AG04449 (cell line): ENCODE measurements around the gene APOL6.

ENCODE experiments used
- CTCF ChIA-PET: fragments of 350-600 bp; formaldehyde crosslinking; extraction: SDS; loops from one replicate; lab custom pipeline; 2021; ENCODE audit warnings: antibody characterized with exemption; lab: Yijun Ruan, JAX
- POLR2A ChIA-PET: fragments of 400-600, 350-600 bp; formaldehyde crosslinking; extraction: SDS; loops from one replicate; lab custom pipeline; 2020; ENCODE audit warnings: antibody characterized with exemption, inconsistent platforms; lab: Yijun Ruan, JAX
- DNase-seq: peaks from one replicate; pipeline ENCODE4 v3.0.0-alpha.2; 2010; ENCODE audit warnings: low read depth, low spot score
- H3K4me3 ChIP-seq: 2 replicates; pipeline ENCODE4 v1.5.1; 2011; ENCODE audit warnings: low read depth, mild to moderate bottlenecking, control low read depth, low read length
- TF ChIP-seq, protein P1 (sequence below): IDR thresholded peaks from one replicate; pipeline ENCODE4 v1.5.1; 2011; ENCODE audit warnings: mild to moderate bottlenecking, moderate library complexity, low read length, control low read depth, inconsistent platforms; ENCODE audit not compliant: insufficient read depth; ENCODE audit errors: missing control alignments

APOL6 gene, protein sequence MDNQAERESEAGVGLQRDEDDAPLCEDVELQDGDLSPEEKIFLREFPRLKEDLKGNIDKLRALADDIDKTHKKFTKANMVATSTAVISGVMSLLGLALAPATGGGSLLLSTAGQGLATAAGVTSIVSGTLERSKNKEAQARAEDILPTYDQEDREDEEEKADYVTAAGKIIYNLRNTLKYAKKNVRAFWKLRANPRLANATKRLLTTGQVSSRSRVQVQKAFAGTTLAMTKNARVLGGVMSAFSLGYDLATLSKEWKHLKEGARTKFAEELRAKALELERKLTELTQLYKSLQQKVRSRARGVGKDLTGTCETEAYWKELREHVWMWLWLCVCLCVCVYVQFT

DNA sequence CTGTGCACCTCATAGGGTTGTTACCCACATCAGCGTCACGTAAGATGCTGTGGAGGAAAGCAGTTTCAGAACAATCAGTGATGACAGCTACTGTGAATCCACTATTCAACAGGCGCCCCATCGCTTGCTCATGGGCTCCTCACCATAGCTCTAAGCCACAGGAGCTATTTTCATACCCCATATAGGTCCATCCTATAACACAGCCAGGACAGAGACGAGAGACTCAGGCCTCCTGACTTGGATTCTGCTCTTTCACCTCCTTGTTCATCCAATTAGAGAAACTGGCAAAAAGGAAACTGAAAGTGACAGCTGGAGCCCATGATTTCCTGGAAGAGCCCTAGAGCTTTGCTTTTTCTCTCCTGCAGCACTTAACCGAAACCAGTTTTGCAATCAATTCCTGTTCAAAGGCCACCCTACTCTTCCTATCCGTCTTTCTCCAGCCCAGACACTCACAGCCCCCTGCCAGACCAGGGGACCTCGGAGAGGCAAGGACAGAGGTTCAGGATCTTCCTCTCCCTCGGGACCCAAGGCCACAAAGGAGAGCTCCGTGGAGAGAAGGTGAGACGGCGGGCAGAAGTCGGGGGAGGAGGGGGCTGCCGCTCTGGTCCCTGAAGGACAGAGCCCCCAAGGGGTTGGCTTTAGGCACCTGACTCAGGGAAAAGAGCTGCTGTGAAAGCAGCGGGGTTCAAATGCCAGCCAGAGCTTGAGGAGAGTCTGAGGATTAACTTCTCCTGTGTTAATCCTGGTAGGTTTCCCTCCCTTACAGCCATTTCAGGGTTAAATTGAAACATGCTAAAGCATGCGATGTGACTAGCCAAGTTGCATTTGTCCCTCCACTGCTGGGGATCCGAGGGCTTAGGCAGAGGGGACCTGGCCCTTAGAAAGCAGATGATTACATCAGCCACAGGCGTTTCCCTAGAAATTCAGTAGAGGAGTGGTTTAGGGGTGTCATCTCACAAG is at the start of gene APOL6:
TSS of gene APOL6 (plus strand) at position 381 of the 960 bp plus-strand sequence. CDS start 7,980 bp downstream, outside the sequence.
- POLR2A ChIA-PET, result interaction anchor here (1.2 to 1.8 kb wide), 6 partner anchors 11 to 305 kb away, joined by 3 to 7 read pairs (median 4); no protein-coding TSS in a partner anchor
- no peak for DNase-seq
- TF ChIP-seq, protein P1, sequence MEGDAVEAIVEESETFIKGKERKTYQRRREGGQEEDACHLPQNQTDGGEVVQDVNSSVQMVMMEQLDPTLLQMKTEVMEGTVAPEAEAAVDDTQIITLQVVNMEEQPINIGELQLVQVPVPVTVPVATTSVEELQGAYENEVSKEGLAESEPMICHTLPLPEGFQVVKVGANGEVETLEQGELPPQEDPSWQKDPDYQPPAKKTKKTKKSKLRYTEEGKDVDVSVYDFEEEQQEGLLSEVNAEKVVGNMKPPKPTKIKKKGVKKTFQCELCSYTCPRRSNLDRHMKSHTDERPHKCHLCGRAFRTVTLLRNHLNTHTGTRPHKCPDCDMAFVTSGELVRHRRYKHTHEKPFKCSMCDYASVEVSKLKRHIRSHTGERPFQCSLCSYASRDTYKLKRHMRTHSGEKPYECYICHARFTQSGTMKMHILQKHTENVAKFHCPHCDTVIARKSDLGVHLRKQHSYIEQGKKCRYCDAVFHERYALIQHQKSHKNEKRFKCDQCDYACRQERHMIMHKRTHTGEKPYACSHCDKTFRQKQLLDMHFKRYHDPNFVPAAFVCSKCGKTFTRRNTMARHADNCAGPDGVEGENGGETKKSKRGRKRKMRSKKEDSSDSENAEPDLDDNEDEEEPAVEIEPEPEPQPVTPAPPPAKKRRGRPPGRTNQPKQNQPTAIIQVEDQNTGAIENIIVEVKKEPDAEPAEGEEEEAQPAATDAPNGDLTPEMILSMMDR, result no peak
- H3K4me3 ChIP-seq, result peak within 1 kb of the TSS; percentile 79
- CTCF ChIA-PET, result interaction anchor here (0.9 to 1.7 kb wide), 5 partner anchors 8 to 476 kb away, joined by 3 to 4 read pairs (median 3); no protein-coding TSS in a partner anchor

DNA sequence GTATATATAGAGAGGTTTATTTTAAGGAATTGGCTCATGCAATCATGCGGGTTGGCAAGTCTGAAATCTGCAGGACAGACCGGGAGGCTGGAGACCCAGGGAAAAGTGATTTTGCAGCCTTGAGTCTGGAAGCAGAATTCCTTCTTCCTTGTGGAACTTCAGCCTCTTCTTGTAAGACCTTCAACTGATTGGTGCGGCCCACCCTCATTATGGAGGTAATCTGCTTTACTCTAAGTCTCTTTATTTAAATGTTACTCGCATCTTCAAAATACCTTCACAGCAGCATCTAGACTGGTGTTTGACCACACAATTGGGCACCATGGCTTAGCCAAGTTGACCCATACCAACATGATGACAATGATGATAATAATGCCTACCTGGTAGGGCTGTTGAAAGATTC is 48.9 kb upstream of the APOL6 start:
- TF ChIP-seq, protein P1, result no peak
- H3K4me3 ChIP-seq, result no peak overlapping the region
- ChIA-PET POLR2A (no interaction called here), CTCF (no interaction called here)
- no peak for DNase-seq

DNA sequence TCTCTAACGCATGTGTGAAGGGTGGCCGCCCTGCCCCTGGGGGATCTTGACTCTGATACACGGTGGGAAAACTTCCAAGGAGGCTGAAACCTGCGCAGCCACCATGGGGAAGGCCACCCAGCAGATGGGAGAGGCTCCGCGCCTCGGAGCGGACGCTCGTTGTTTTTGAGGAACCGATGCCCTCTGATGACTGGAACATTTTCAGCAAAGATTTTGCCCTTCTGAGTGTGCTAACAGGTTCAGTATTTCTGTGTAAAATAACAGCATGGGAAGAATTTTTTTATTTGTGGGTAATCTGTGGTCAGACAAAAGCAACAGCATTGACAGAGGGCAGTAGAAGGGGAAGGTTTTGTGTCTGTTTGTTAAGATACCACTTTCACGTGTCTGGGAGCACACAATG is 47.8 kb upstream of the APOL6 start:
- ChIA-PET POLR2A (no interaction called here), CTCF (no interaction called here)
- no peak for DNase-seq
- H3K4me3 ChIP-seq, result no peak overlapping the region
- TF ChIP-seq, protein P1, result no peak

DNA sequence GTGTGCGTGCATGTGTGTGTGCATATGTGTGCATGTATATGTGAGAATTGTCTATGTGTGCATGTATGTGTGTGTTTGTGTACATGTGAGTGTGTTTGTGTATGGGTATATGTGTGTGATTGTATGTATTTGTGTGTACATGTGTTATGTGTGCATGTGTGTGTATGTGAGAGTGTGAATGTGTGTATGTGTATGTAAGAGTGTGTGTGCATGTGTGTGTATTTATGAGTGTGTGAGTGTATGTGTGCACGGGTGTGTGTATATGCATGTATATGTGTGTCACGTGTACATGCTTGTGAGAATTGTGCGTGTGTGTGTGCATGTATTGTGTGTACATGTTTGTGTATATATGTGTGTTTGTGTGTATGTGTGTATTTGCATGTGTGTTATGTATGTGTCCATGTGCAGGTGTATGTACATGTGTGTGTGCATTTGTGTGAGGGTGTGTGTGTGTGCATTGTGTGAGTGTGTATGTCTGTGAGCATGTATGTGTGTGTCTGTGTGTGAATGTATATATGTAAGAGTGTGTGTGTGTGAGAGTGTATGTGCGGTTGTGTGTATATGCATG is 47.1 kb upstream of the APOL6 start:
- no peak overlapping the region for H3K4me3 ChIP-seq
- CTCF ChIA-PET, result no interaction called here
- no peak for DNase-seq
- POLR2A ChIA-PET, result no interaction called here
- TF ChIP-seq, protein P1, result no peak

DNA sequence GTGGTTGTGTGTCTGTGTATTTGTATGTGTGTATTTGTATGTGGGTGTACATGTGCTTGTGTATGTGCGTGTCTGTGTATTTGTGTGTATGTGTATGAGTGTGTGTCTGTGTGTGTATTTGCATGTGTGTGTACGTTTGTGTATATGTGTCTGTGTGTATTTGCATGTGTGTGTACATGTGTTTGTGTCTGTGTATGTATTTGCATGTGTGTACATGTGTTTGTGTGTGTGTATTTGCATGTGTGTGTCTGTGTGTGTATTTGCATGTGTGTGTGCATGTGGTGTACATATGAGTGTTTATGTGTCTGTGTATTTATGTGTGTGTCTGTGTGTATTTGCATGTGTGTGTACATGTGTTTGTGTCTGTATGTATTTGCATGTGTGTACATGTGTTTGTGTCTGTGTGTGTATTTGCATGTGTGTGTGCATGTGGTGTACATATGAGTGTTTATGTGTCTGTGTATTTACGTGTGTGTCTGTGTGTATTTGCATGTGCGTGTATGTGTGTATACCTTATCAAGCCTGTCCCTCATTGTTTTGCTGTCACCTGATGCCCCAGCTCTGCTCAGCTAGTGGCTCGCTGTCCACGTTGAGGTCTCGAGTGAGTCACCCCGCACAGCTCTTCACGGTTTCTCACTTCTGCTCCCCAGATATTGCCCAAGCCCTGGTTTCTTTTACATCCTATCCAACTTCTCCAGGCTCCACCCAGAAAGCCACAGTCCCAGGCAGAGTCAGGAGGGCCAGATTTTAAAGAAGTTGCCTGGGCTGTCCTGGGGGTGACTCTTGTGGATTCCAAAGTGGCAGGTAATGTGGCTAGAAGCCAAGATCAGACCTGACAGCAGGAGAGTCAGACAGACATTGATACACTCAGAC is 46.3 kb upstream of the APOL6 start:
- POLR2A ChIA-PET, result no interaction called here
- no peak overlapping the region for H3K4me3 ChIP-seq
- TF ChIP-seq, protein P1, result no peak
- CTCF ChIA-PET, result interaction anchor here (0.9 to 1.5 kb wide), 2 partner anchors 11 to 172 kb away, joined by 5 to 6 read pairs; no protein-coding TSS in a partner anchor
- peak; percentile 26 for DNase-seq
